ENCODE data around the gene TRIM17. TPM values are rescaled to one million over a fixed set of nuclear protein-coding genes. Genes with fewer than 3 reads are reported as not detected.
A peak's percentile ranks its signal among the peaks of the same experiment; 100 is the strongest.

Gene TRIM17, protein sequence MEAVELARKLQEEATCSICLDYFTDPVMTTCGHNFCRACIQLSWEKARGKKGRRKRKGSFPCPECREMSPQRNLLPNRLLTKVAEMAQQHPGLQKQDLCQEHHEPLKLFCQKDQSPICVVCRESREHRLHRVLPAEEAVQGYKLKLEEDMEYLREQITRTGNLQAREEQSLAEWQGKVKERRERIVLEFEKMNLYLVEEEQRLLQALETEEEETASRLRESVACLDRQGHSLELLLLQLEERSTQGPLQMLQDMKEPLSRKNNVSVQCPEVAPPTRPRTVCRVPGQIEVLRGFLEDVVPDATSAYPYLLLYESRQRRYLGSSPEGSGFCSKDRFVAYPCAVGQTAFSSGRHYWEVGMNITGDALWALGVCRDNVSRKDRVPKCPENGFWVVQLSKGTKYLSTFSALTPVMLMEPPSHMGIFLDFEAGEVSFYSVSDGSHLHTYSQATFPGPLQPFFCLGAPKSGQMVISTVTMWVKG
- total RNA-seq = 1 to 10 TPM; 1.2 to 3.8 (median 2.8) TPM

GRCh38 chr1:228416217-228416933 is at the start of gene TRIM17:
TRIM17 (minus strand) TSS chr1:228416861; CDS start chr1:228415072, 1,789 bp downstream.
- under 1% methylated on average over 22 of the region's 59 CpGs for WGBS
- Histone ChIP-seq H3K9me3 (no peaks in the 10 kb centered on the region), H3K36me3 (no peaks in the 10 kb centered on the region), H3K27ac (no peak within 1 kb of the TSS), H3K4me1 (peaks cover 27% of the 10 kb centered on the region), H3K4me3 (peak within 1 kb of the TSS; percentile 56), H3K27me3 (peaks cover 11% of the 10 kb centered on the region)
- TF ChIP-seq POLR2A (IDR thresholded peaks at IDR 0.05) = no peak
- peak in 1 of 2 donors; percentile 31 for TF ChIP-seq CTCF (IDR thresholded peaks at IDR 0.05)
- DNase-seq (ENCODE audit: low spot score in 2 of 2) = peak in 1 of 2 donors; percentile 67

DNA sequence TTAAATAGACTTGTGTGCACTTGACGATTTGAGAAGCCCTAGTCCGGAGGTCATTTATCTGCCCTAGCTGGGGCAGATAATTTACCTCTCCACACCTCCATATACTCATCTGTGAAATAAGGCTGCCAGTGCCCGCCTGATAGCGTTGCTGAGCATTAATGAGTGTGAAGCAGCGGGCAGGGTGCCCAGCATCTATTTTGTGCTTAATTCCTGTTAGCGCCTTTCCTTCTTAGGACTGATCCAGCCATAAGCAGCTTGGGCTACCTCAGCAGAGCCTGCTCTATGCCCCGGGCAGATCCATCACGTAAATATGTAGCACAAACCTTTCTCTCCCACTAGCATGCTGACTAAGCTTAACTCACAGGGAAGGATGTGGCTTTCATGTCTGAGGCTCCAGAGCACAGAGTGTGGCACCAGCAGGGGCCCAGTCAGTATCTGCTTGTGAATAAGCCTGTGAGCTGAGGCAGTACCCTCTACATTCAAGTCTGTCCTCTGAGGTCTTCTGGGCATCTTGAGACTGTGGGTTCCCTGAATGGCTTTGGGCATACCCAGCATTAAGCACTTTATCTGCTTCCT is 49.0 kb upstream of the TRIM17 start:
- no peak for DNase-seq (ENCODE audit: low spot score in 2 of 2)
- WGBS = 56% methylated on average over 8 of the region's 8 CpGs
- Histone ChIP-seq H3K4me3 (no peak overlapping the region), H3K9me3 (no peaks in the 10 kb centered on the region), H3K27me3 (peaks cover 98% of the 10 kb centered on the region), H3K36me3 (no peaks in the 10 kb centered on the region), H3K27ac (no peak overlapping the region), H3K4me1 (peaks cover 20% of the 10 kb centered on the region)
- no peak for TF ChIP-seq POLR2AphosphoS5 (IDR thresholded peaks at IDR 0.05)
- no peak for TF ChIP-seq CTCF (IDR thresholded peaks at IDR 0.05)
- TF ChIP-seq EP300 (IDR thresholded peaks at IDR 0.05) = no peak
- TF ChIP-seq POLR2A (IDR thresholded peaks at IDR 0.05) = no peak

DNA sequence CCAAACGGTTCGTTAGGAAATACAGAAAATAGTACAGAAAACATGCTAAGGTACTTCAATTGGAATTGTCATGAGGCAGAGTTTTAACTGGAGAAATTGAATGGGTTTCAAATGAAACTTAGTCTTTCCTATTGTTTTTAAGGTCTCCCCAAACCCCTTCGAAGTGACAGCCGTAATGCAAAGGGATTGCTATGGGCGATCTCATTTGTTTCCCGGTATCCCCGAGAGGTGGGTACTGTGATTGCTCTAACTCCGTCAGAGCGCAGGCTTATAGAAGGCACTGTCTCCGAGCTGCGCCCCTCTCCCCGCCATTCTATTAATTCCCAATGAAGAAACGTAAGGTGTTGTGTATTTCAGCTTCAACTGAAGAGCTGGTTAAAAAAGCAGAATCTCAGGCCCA is 48.5 kb upstream of the TRIM17 start:
- H3K4me3 ChIP-seq = no peak overlapping the region
- H3K36me3 ChIP-seq = no peaks in the 10 kb centered on the region
- DNase-seq (ENCODE audit: low spot score in 2 of 2) = no peak
- H3K4me1 ChIP-seq = peaks cover 20% of the 10 kb centered on the region
- H3K27ac ChIP-seq = no peak overlapping the region
- peaks cover 93% of the 10 kb centered on the region for H3K27me3 ChIP-seq
- TF ChIP-seq POLR2AphosphoS5 (IDR thresholded peaks at IDR 0.05) (no peak), EP300 (IDR thresholded peaks at IDR 0.05) (no peak), CTCF (IDR thresholded peaks at IDR 0.05) (no peak), POLR2A (IDR thresholded peaks at IDR 0.05) (no peak)
- WGBS = 14% methylated on average over 13 of the region's 13 CpGs
- no peaks in the 10 kb centered on the region for H3K9me3 ChIP-seq

DNA sequence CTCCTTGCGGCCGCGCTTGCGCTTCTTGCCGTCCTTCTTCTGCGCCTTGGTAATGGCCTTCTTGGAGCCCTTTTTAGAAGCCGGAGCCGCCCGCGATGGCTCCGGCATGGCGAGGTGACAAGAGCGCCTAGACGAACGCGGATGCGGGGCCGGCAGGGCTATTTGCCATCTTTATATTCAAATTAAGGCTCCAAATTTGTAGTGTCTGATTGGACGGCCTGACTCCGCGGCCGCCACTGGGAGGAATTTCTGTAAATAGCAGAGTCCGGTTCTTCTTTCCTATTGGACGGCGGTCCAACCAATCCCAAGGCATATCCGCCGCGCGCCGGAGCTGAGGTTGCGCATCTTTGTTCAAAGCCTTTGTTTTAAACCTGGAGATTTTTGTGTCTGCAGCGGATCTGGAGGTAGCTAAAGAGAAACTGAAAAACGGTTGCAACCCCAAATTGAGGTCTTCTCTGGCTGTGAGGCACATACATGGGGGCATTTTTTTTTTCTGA is 47.9 kb upstream of the TRIM17 start:
- no peak for TF ChIP-seq POLR2A (IDR thresholded peaks at IDR 0.05)
- Histone ChIP-seq H3K4me1 (peaks cover 19% of the 10 kb centered on the region), H3K27ac (no peak overlapping the region), H3K36me3 (no peaks in the 10 kb centered on the region), H3K27me3 (peaks cover 93% of the 10 kb centered on the region), H3K4me3 (peak overlapping the region; percentile 29), H3K9me3 (no peaks in the 10 kb centered on the region)
- 4% methylated on average over 25 of the region's 33 CpGs for WGBS
- DNase-seq (ENCODE audit: low spot score in 2 of 2) = peak in 1 of 2 donors; percentile 76

DNA sequence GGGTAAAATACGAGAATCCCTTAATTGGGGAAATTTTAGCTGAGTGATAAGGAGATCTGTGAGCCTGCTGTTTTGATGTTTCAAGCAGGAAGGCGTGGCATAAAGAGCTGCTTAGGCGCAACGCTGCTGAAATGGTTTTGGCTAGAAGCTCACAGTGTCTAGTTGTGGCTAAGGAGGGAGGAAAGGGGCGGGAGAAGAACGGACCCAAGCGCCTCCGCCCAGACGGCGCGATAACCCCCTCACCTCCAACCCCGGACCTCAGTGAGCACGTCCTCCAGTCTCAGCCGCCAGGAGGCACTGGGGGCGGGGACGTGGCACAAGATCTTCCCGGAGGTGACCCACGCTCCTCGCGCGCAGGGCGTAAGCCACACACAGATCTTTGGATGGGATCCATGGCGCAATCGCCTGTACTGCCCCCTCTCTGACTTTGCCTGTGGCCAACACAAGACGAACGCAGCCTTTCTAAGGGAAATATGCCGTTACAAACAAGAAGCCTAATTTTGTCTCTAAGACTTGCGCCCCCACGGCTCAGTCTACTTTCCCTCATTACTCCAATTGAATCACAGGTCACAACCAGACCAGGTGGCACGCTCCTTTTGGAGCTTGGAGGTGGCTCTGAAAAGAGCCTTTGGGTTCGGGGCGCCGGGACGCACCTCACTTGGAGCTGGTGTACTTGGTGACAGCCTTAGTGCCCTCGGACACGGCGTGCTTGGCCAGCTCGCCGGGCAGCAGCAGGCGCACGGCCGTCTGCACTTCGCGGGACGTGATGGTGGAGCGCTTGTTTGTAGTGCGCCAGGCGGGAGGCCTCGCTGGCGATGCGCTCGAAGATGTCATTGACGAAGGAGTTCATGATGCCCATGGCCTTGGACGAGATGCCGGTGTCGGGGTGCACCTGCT is 47.1 kb upstream of the TRIM17 start:
- peak overlapping the region; percentile 29 for H3K4me3 ChIP-seq
- H3K9me3 ChIP-seq = no peaks in the 10 kb centered on the region
- H3K36me3 ChIP-seq = no peaks in the 10 kb centered on the region
- no peak overlapping the region for H3K27ac ChIP-seq
- no peak for TF ChIP-seq EP300 (IDR thresholded peaks at IDR 0.05)
- no peak for TF ChIP-seq POLR2AphosphoS5 (IDR thresholded peaks at IDR 0.05)
- no peak for TF ChIP-seq POLR2A (IDR thresholded peaks at IDR 0.05)
- no peak for TF ChIP-seq CTCF (IDR thresholded peaks at IDR 0.05)
- no peak for DNase-seq (ENCODE audit: low spot score in 2 of 2)
- WGBS = 3% methylated on average over 27 of the region's 56 CpGs
- H3K4me1 ChIP-seq = peaks cover 26% of the 10 kb centered on the region
- peaks cover 88% of the 10 kb centered on the region for H3K27me3 ChIP-seq

Measured in suprapubic skin (tissue), 4 donors.